GM19452 (cell line): ENCODE data around the gene CFAP97.
"Not testable (repeated sequence)": the region's sequence is repeated elsewhere in the genome, so short reads cannot be mapped to it uniquely, and the experiment has no call there.

Experiments used
- ATAC-seq: cut with Tn5 transposase; IDR thresholded peaks from one replicate; pipeline ENCODE4 v1.9.1; 2021; ENCODE audit not compliant: unreplicated experiment

CFAP97 gene

GRCh38 chr4:185224597-185224996 is 20.8 kb upstream of the CFAP97 start:
- no peak for ATAC-seq

GRCh38 chr4:185222598-185222997 is 18.8 kb upstream of the CFAP97 start:
- ATAC-seq, result no peak

GRCh38 chr4:185221912-185222311 is 18.1 kb upstream of the CFAP97 start:
- ATAC-seq, result no peak

GRCh38 chr4:185221491-185221890 is 17.7 kb upstream of the CFAP97 start:
- no peak for ATAC-seq

- ATAC-seq, result peak; percentile 71
These were observed 15.9 kb upstream of the CFAP97 start for GRCh38 chr4:185219551-185220344.

GRCh38 chr4:185218312-185218711 is 14.5 kb upstream of the CFAP97 start:
- ATAC-seq, result no peak

- ATAC-seq, result no peak
These were observed 13.7 kb upstream of the CFAP97 start for GRCh38 chr4:185217408-185217975.

GRCh38 chr4:185215261-185215660 is 11.5 kb upstream of the CFAP97 start:
- ATAC-seq, result no peak

GRCh38 chr4:185213877-185214276 is 10.1 kb upstream of the CFAP97 start:
- ATAC-seq, result peak; percentile 42

GRCh38 chr4:185212581-185212980 is 8.8 kb upstream of the CFAP97 start:
- no peak for ATAC-seq

- no peak for ATAC-seq
These were observed 7.8 kb upstream of the CFAP97 start for GRCh38 chr4:185211641-185212040.

GRCh38 chr4:185211035-185211434 is 7.2 kb upstream of the CFAP97 start:
- no peak for ATAC-seq

GRCh38 chr4:185210102-185210981 is 6.5 kb upstream of the CFAP97 start:
- ATAC-seq, result peak; percentile 10

GRCh38 chr4:185209852-185210101 is 6.0 kb upstream of the CFAP97 start:
- peak; percentile 21 for ATAC-seq

- peak; percentile 71 for ATAC-seq
These were observed 5.4 kb upstream of the CFAP97 start, which contains the start of gene SNX25 for GRCh38 chr4:185209031-185209851. Gene SNX25, plus strand, starts transcription at chr4:185209598. Its CDS starts 229 bp downstream, at chr4:185209827.

- no peak for ATAC-seq
These were observed 3.7 kb upstream of the CFAP97 start for GRCh38 chr4:185207466-185207865.

- ATAC-seq, result no peak
These were observed 2.0 kb upstream of the CFAP97 start for GRCh38 chr4:185205697-185206342.

- ATAC-seq, result not testable (repeated sequence)
These were observed 1.3 kb upstream of the CFAP97 start for GRCh38 chr4:185205073-185205472.

- no peak for ATAC-seq
These were observed 574 bp upstream of the CFAP97 start for GRCh38 chr4:185204238-185204910.

GRCh38 chr4:185202984-185203485 is 765 bp downstream of the CFAP97 start:
- ATAC-seq, result peak; percentile 7
